ENCODE results near the gene ARHGEF6.

Gene ARHGEF6

DNA sequence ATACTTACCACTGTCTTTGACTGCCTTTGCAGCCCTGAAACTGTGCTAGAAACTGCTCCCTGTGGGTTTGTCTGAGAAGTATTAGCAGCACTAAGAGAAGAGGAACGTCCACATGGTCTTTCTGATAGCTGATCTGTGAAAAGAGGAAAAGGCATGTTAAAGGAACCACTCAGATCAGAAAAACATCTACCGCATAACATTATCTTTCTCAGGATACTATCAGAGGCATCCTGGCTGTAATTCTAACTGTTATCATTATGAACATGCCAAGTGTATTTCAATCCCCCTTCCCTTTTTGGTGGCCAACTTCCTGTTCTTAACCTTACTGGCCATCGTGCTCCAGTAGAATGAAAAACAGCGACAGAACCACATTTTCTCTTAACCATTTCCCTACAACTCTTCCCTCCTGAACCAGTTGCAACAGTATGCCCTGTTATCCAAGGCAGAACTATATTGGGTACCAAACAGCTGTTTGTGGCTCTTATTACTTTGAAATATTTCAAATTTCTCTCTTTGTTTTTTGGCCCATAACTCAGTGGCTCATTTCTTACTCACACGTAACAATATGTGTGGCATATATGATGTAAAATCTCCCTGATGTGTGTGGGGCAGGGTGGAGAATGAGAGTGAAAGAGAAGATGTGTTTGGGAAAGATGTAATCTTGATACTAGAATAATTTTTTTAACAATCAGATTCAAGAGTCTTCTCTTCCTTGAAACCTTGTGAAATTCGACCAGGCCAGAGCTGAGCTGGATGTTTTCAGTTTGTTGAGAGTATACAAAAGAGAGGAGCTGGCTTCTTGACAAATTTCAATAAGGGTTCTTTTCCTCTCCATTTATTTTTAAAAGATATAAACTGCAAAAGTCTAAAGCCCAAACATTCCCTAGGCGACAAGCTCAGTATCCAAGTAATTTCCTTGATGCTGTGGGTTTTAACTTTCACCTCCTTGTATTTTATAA, 35.2 kb downstream of the ARHGEF6 start:
- Mint-ChIP-seq H3K4me1 (ENCODE audit: low read depth) (peaks cover 82% of the 10 kb centered on the region), H3K4me3 (peak overlapping the region; percentile 65), H3K9me3 (no peaks in the 10 kb centered on the region), H3K27ac (peak overlapping the region; percentile 91), H3K36me3 (ENCODE audit: low read depth) (peaks cover 35% of the 10 kb centered on the region), H3K27me3 (no peaks in the 10 kb centered on the region)

DNA sequence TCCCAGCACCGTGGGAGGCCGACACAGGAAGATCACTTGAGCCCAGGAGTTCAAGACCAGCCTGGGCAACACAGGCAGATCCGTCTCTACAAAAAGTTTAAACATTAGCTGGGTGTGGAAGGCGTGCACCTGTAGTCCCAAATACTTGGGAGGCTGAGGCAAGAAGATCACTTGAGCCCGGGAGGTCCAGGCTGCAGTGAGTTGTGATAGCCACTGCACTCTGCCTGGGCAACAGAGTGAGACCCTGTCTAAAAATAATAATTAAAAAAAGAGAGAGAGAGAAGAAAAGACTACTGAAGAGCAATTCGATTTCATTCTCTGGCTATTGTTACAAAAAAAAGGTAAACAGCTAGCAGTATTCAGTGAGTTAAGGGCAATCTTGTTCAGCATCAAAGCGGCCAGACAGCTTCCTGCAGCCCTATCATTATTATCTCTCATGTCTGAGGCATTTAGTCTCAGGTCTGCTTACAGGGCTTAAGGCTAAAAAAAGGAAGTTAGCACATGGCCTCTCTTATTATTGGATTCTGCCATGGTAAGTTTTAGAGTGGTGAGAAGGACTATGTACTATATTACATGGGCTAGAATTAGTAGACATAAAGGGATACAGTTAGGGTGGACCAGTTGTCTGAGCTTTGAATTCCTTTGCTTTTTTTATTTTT, 37.9 kb downstream of the ARHGEF6 start:
- Mint-ChIP-seq H3K36me3 (ENCODE audit: low read depth) (peaks cover 49% of the 10 kb centered on the region), H3K4me3 (peak overlapping the region; percentile 26), H3K9me3 (no peaks in the 10 kb centered on the region), H3K27me3 (no peaks in the 10 kb centered on the region), H3K4me1 (ENCODE audit: low read depth) (peaks cover 67% of the 10 kb centered on the region), H3K27ac (peak overlapping the region; percentile 49)

DNA sequence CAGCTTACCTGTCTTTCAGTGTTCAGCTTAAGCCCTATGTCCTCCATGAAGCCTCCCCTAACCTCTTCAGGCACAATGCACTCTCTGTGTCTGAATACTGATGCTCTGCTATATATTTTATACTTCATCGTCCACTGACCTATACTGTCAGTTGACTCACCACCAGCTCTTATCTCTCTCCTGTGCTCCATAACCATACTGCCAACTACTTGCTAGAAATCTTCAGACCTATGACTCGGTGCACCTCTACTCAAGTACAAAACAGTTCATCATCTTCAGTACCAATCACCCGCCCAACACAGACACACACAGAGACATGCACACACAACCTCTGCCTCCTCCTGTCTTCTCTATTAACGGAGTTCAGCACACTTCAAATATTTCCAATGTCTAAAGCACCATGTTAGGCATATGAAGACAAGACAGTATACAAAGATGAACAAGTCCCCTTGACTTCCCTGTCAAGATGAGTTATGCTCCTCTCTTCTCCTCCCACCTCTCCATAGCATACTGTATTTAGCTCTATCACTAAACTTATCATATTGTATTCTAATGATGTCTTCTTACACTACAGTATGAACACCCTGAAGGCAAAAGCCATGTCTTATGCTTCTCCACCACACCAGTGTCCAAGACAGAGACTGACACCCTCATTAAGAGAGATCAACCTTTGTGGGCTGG, 42.5 kb downstream of the ARHGEF6 start:
- peaks cover 45% of the 10 kb centered on the region for H3K4me1 Mint-ChIP-seq (ENCODE audit: low read depth)
- H3K27me3 Mint-ChIP-seq, result no peaks in the 10 kb centered on the region
- H3K4me3 Mint-ChIP-seq, result no peak overlapping the region
- no peaks in the 10 kb centered on the region for H3K9me3 Mint-ChIP-seq
- no peak overlapping the region for H3K27ac Mint-ChIP-seq
- H3K36me3 Mint-ChIP-seq (ENCODE audit: low read depth), result peaks cover 30% of the 10 kb centered on the region

DNA sequence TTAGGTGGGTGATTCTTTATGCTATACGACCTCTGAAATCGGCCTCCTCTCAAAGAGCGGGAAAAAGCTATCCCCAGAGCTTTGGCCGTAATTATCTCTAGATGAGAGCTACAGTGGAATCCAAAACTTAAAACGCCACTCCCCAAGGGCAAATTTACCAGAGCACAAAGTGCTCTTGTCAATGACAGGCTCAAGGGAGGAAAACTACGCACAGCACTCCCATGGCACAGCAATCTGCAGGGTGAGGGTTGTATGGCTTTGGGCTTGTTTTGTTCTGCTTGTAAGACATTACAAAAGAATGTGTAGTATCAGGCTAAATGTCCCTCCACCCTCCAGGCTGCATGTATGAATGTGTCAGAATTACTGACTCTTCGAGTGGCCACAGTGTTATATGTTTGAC, 44.0 kb downstream of the ARHGEF6 start:
- Mint-ChIP-seq H3K9me3 (no peaks in the 10 kb centered on the region), H3K4me1 (ENCODE audit: low read depth) (peaks cover 44% of the 10 kb centered on the region), H3K27ac (no peak overlapping the region), H3K4me3 (no peak overlapping the region), H3K36me3 (ENCODE audit: low read depth) (peaks cover 27% of the 10 kb centered on the region), H3K27me3 (no peaks in the 10 kb centered on the region)

DNA sequence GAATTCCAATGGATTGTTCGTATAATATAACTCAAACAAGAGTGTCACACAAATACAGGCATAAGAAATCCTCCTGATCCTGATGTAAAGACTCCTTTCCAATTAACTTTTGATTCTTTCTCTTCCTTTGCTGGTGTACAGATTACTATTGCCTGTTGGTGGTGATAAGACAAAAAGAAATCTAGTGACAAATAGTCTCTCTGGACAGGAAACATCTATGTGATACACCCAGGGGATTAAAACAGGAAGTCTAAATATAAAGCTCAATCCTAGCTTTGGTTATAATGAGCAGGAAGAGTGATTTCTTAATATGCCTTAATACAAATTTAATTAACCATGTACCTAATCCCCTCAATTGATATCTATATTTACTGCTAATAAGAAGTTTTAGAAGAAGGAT, 45.1 kb downstream of the ARHGEF6 start:
- peaks cover 55% of the 10 kb centered on the region for H3K4me1 Mint-ChIP-seq (ENCODE audit: low read depth)
- no peak overlapping the region for H3K4me3 Mint-ChIP-seq
- peaks cover 34% of the 10 kb centered on the region for H3K36me3 Mint-ChIP-seq (ENCODE audit: low read depth)
- no peaks in the 10 kb centered on the region for H3K27me3 Mint-ChIP-seq
- no peaks in the 10 kb centered on the region for H3K9me3 Mint-ChIP-seq
- peak overlapping the region; percentile 1 for H3K27ac Mint-ChIP-seq

DNA sequence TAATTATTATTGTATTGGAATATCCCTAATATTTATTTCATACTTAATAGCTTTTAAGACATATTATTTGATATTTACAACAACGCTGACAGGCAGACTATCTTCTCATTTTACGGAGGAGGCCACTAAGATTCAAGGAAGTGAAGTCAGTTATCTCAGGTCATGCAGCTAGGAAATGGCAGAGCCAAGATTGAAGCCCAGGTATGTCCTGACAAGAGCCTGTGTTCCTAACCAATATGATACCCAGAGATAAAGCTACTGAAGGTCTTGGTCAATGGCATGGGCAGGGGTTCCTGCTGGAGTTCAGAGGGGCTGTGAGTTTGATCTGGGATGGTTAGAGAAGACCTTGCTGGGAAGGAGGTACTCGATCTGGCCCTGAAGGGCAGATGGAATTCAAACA, 47.1 kb downstream of the ARHGEF6 start:
- Mint-ChIP-seq H3K9me3 (no peaks in the 10 kb centered on the region), H3K27me3 (no peaks in the 10 kb centered on the region), H3K36me3 (ENCODE audit: low read depth) (peaks cover 25% of the 10 kb centered on the region), H3K4me3 (no peak overlapping the region), H3K27ac (peak overlapping the region; percentile 6), H3K4me1 (ENCODE audit: low read depth) (peaks cover 60% of the 10 kb centered on the region)

DNA sequence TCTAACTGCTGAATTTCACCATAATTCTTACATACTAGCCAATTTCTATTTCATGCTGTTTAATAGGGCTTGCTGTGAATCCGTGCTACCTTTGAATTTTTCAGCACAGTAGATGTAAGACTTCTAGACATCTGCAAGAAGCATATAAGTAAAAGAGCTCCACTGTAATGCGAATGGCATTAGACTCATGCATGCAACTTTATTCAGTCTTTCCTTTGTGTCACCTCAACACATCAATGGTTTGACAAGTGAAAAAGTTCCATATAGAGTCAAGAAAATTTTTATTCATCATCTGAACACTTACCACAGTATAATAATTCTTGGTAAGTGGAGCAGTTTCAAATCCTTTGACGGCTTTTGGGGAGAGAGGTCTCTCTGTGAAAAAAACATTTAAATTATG, 48.9 kb downstream of the ARHGEF6 start:
- H3K27me3 Mint-ChIP-seq, result no peaks in the 10 kb centered on the region
- peak overlapping the region; percentile 64 for H3K4me3 Mint-ChIP-seq
- peak overlapping the region; percentile 87 for H3K27ac Mint-ChIP-seq
- H3K4me1 Mint-ChIP-seq (ENCODE audit: low read depth), result peaks cover 68% of the 10 kb centered on the region
- H3K9me3 Mint-ChIP-seq, result no peaks in the 10 kb centered on the region
- peaks cover 18% of the 10 kb centered on the region for H3K36me3 Mint-ChIP-seq (ENCODE audit: low read depth)

DNA sequence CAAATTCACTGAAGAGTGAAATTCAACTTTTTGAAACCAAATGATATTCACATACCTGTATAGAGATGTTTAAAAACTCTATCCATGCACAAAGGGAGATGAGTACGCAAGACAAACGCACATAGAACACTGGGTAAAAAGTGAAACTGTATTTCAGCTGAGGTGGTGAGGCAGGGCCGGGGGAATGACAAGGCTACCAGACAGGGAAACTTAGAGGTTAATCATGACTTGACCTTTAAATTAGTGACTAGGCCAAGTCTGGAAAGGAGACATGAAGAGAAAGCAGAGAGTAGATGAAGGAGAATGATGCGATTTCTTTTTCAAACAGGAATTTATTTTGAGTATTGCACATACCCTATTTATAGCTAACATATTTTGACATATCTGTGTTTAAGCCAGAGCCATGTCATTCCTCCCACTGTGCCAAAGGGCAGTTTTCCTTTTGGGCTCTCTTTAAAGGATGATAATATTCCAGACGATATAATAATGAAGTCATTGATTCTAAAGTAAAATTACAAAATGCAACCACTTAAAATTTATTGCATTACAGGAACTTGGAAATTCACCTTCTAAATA, 49.4 kb downstream of the ARHGEF6 start:
- H3K4me1 Mint-ChIP-seq (ENCODE audit: low read depth), result peaks cover 70% of the 10 kb centered on the region
- H3K9me3 Mint-ChIP-seq, result no peaks in the 10 kb centered on the region
- H3K36me3 Mint-ChIP-seq (ENCODE audit: low read depth), result peaks cover 17% of the 10 kb centered on the region
- H3K27ac Mint-ChIP-seq, result peak overlapping the region; percentile 87
- no peaks in the 10 kb centered on the region for H3K27me3 Mint-ChIP-seq
- H3K4me3 Mint-ChIP-seq, result peak overlapping the region; percentile 64

DNA sequence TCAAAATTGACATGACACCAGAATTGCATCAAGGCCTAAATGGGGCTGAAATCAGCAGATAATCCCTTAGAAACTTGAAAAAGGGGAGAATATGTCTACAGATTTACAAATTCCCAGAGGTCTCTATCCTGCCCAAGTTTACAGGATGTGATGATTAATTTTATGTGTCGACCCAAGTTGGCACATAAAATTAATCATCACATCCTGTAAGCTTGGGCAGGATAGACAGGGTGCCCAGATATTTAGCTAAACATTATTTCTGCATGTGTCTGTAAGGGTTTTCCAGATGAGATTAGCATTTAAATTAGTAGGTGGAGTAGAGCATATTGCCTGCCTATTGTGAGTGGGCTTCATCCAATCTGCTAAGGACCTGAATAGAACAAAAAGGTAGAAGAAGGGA, 52.3 kb downstream of the ARHGEF6 start:
- Mint-ChIP-seq H3K27ac (peak overlapping the region; percentile 89), H3K27me3 (no peaks in the 10 kb centered on the region), H3K4me3 (no peak overlapping the region), H3K4me1 (ENCODE audit: low read depth) (peaks cover 55% of the 10 kb centered on the region), H3K9me3 (no peaks in the 10 kb centered on the region), H3K36me3 (ENCODE audit: low read depth) (peaks cover 12% of the 10 kb centered on the region)

DNA sequence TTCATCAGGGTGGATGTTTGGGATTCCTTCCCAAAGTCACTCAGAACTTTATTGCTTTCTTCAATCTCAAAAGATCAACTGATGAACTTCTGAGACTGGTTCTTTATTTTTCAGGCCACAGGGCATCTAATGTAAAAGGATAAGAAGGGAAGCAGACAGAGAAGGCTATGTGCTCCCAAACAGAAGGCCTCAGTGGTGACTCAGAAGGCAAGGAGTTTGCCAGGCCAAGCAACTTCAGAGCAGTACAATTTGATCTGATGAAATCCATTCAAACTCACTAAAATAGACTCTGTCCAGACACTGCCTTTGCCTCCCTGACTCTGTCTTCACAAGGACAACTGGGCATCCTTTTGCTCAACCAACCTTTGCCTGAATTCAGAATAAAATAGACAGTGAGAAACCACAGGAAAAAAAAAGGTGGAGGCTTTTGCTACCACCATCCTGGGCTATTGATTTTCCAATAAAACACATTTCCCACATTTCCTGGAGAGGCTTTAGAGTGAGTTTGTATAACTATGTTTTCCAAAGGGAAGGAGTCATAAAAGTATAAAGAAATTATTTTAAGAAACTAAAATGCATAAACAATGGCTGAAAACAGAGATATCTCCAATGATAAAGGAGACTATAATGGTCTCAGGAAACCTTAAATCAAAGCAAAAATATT, 55.2 kb downstream of the ARHGEF6 start:
- no peak overlapping the region for H3K27ac Mint-ChIP-seq
- H3K4me1 Mint-ChIP-seq (ENCODE audit: low read depth), result peaks cover 36% of the 10 kb centered on the region
- peaks cover 27% of the 10 kb centered on the region for H3K36me3 Mint-ChIP-seq (ENCODE audit: low read depth)
- H3K9me3 Mint-ChIP-seq, result peaks cover 3% of the 10 kb centered on the region
- no peaks in the 10 kb centered on the region for H3K27me3 Mint-ChIP-seq
- H3K4me3 Mint-ChIP-seq, result no peak overlapping the region

DNA sequence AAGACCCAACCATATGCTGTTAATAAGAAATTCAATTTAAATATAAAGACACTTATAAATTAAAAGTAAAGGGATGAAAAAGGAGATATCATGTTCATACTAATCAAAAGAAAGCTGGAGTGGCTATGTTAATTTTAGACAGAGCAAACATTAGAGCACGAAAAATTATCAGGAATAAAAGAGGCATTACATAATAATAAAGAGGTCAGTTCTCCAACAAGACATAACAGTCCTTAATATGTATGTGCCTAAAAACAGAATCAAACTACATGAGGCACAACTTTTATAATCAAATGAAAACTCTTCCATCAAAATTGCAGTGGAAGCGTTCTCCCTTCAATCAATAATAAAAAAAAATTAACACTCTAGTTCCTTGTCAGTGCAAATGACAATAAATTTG, 62.6 kb downstream of the ARHGEF6 start:
- H3K9me3 Mint-ChIP-seq, result peaks cover 3% of the 10 kb centered on the region
- H3K27ac Mint-ChIP-seq, result no peak overlapping the region
- no peak overlapping the region for H3K4me3 Mint-ChIP-seq
- no peaks in the 10 kb centered on the region for H3K27me3 Mint-ChIP-seq
- peaks cover 27% of the 10 kb centered on the region for H3K36me3 Mint-ChIP-seq (ENCODE audit: low read depth)
- H3K4me1 Mint-ChIP-seq (ENCODE audit: low read depth), result peaks cover 52% of the 10 kb centered on the region

DNA sequence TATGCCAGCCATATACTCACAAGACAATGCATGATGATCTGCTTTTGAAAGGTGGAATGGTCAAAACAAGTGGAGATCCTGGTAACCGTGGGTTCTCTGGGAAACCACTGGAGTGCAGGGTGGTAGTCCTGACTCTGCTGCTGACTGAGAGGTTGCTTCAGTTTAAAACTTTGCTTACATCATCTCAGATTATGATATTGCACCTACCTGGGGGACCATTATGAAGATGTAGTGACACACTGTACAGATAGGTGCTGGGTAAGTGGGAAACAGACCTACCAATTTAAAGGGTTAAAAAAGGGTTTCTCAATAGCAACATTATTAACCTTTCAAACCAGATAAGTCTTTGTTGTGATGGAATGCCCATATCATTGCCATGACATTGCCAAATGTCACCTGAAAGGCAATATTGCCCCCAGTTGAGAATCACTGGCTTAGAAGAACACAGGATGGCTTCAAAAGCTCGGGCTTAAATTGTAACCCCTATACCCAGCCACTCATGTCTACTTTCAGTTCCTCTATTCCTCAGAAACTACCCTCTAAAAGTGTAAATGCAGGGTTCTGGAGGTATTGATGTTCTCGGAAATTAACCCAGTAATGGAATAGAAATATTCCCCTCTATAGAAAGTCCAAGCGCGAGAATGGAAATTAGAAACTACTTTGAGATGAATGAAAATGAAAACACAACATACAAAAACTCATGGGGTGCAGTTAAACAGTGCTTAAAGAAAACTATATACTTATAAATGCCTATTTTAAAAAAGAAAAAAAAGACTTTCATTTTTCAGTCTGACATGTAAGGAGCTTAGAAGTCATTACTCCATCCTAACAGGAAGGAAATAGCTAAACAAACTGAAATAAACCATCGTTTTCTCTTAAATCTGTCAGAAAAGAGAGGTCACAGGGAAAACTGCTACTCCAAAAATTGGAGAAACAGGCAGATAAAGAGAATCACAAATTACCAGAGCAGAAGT, 65.8 kb downstream of the ARHGEF6 start:
- H3K27ac Mint-ChIP-seq, result peak overlapping the region; percentile 87
- H3K36me3 Mint-ChIP-seq (ENCODE audit: low read depth), result no peaks in the 10 kb centered on the region
- no peaks in the 10 kb centered on the region for H3K27me3 Mint-ChIP-seq
- H3K9me3 Mint-ChIP-seq, result no peaks in the 10 kb centered on the region
- peak overlapping the region; percentile 47 for H3K4me3 Mint-ChIP-seq
- peaks cover 71% of the 10 kb centered on the region for H3K4me1 Mint-ChIP-seq (ENCODE audit: low read depth)

DNA sequence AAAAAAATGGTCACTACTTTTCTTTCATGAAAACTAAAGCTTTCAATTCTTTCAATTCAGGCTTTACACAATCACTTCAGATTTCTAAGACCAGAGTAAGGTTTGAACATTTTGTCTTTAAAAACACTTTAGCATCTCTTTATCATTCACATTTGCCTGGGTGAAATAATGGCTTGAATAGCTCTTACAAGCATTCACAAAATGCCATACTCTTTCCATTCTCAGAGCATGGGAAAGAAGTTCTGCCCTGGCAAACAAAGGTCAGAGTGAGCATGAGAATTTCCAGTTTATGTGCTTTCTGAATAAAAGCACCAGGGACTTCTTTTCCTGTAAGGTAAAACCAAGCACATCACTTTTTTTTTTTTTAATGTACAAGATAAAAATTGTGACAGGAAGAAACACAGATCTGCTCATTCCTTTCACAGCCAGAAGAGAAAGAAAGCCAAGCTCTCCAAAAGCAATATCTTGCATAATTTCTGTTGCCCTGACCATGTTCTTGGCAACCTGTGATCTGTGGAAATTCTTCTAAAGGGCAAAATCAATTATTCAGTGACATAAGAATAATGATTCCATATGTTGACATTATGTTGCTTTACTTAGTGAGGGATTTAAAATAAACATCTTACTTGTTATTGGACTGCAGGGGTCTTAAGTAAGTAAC, 68.0 kb downstream of the ARHGEF6 start:
- peaks cover 84% of the 10 kb centered on the region for H3K4me1 Mint-ChIP-seq (ENCODE audit: low read depth)
- peaks cover 3% of the 10 kb centered on the region for H3K36me3 Mint-ChIP-seq (ENCODE audit: low read depth)
- H3K4me3 Mint-ChIP-seq, result no peak overlapping the region
- H3K9me3 Mint-ChIP-seq, result no peaks in the 10 kb centered on the region
- H3K27ac Mint-ChIP-seq, result peak overlapping the region; percentile 58
- no peaks in the 10 kb centered on the region for H3K27me3 Mint-ChIP-seq
